Activated CD4-positive, alpha-beta T cell treated with anti-CD3 and anti-CD28 coated beads for 48 hours (primary cell): Measurements from ENCODE around the gene POLR1E.
A peak's percentile ranks its signal among the peaks of the same experiment; 100 is the strongest.

ENCODE experiments used
- DNase-seq: peaks from one replicate; pipeline ENCODE4 v3.0.0-alpha.2; 2020

The POLR1E gene

GRCh38 chr9:37485389-37486255 is at the start of gene POLR1E:
Gene POLR1E (plus strand): TSS chr9:37485948. CDS start chr9:37486048, 100 bp downstream.
- peak; percentile 97 for DNase-seq

- no peak for DNase-seq
Observed at GRCh38 chr9:37436540-37436939, 49.2 kb upstream of the POLR1E start.

GRCh38 chr9:37437010-37437409 is 48.7 kb upstream of the POLR1E start:
- no peak for DNase-seq

- no peak for DNase-seq
Observed at GRCh38 chr9:37437621-37438020, 48.1 kb upstream of the POLR1E start.

GRCh38 chr9:37438359-37438758 is 47.4 kb upstream of the POLR1E start:
- DNase-seq, result no peak

GRCh38 chr9:37441776-37442370 is 43.9 kb upstream of the POLR1E start:
- DNase-seq, result no peak

- no peak for DNase-seq
Observed at GRCh38 chr9:37442556-37442955, 43.2 kb upstream of the POLR1E start.

- DNase-seq, result no peak
Observed at GRCh38 chr9:37443566-37443965, 42.2 kb upstream of the POLR1E start.

GRCh38 chr9:37444890-37445289 is 40.9 kb upstream of the POLR1E start:
- no peak for DNase-seq

GRCh38 chr9:37445832-37446231 is 39.9 kb upstream of the POLR1E start:
- no peak for DNase-seq

- DNase-seq, result no peak
Observed at GRCh38 chr9:37446401-37446800, 39.3 kb upstream of the POLR1E start.

- no peak for DNase-seq
Observed at GRCh38 chr9:37447111-37447510, 38.6 kb upstream of the POLR1E start.

GRCh38 chr9:37449862-37450632 is 35.7 kb upstream of the POLR1E start:
- DNase-seq, result no peak

GRCh38 chr9:37451628-37452027 is 34.1 kb upstream of the POLR1E start:
- DNase-seq, result no peak

GRCh38 chr9:37452611-37453010 is 33.1 kb upstream of the POLR1E start:
- no peak for DNase-seq

GRCh38 chr9:37453827-37454226 is 31.9 kb upstream of the POLR1E start:
- DNase-seq, result no peak

GRCh38 chr9:37454238-37454637 is 31.5 kb upstream of the POLR1E start:
- no peak for DNase-seq

- DNase-seq, result no peak
Observed at GRCh38 chr9:37455884-37456647, 29.7 kb upstream of the POLR1E start.

- no peak for DNase-seq
Observed at GRCh38 chr9:37456817-37457216, 28.9 kb upstream of the POLR1E start.

GRCh38 chr9:37464006-37464405 is 21.7 kb upstream of the POLR1E start:
- no peak for DNase-seq

GRCh38 chr9:37464426-37465248 is 21.1 kb upstream of the POLR1E start:
- DNase-seq, result peak; percentile 77
